Measurements from ENCODE around the gene CALN1. TPM values are rescaled to one million over a fixed set of nuclear protein-coding genes. Genes with fewer than 3 reads are reported as not detected.

The CALN1 gene
- total RNA-seq, 1 experiment from 2014 or later = 0.05 TPM

GRCh38 chr7:72325561-72325960, 86.6 kb downstream of the CALN1 start:
- ATAC-seq = no peak
- TF ChIP-seq TCF7L2 (IDR thresholded peaks at IDR 0.05; ENCODE audit: low read depth, low read length) = no peak
- TF ChIP-seq SIN3A (IDR thresholded peaks at IDR 0.05; ENCODE audit: borderline replicate concordance, insufficient read depth, low read depth, low read length) = no peak
- TF ChIP-seq POLR2AphosphoS5 (IDR thresholded peaks at IDR 0.05; ENCODE audit: low read depth, low read length) = no peak
- TF ChIP-seq REST (IDR thresholded peaks at IDR 0.05; ENCODE audit: insufficient read depth in 1 of 2, low read depth in 2 of 2, low read length in 1 of 2) = no peak
- TF ChIP-seq CTCF (IDR thresholded peaks at IDR 0.05) = no peak
- no peak overlapping the region for H3K4me3 ChIP-seq (ENCODE audit: low read depth in 2 of 2, low read length in 2 of 2)
- no TSS peak for BruUV-seq (replicated peaks)
- no peak overlapping the region for H3K27ac ChIP-seq (ENCODE audit: low read length)
- in situ Hi-C loops (cut with HindIII; ENCODE audit: low pct_unique_long_range_greater_than_20kb, low sequenced_read_pairs) = no loop called here
- H3K4me1 ChIP-seq (ENCODE audit: control insufficient read depth, insufficient read depth, low read length) = no peaks in the 10 kb centered on the region
- intact Hi-C loops (cut with micrococcal nuclease; ENCODE audit: unreplicated experiment) = no loop called here
- ChIA-PET POLR2A (no interaction called here), CTCF (no interaction called here)
- no peak for DNase-seq (ENCODE audit: low read depth, low spot score)
- H3K36me3 ChIP-seq (ENCODE audit: control insufficient read depth, insufficient read depth, low read length) = no peaks in the 10 kb centered on the region
- no peaks in the 10 kb centered on the region for H3K9me3 ChIP-seq (ENCODE audit: control insufficient read depth, insufficient read depth, low read depth, low read length)
- no peaks in the 10 kb centered on the region for H3K27me3 ChIP-seq (ENCODE audit: control insufficient read depth, insufficient read depth, low read length)

GRCh38 chr7:72321637-72322036, 90.5 kb downstream of the CALN1 start:
- DNase-seq (ENCODE audit: low read depth, low spot score) (no peak), ATAC-seq (no peak)
- TF ChIP-seq REST (IDR thresholded peaks at IDR 0.05; ENCODE audit: insufficient read depth in 1 of 2, low read depth in 2 of 2, low read length in 1 of 2) = no peak
- no peak for TF ChIP-seq CTCF (IDR thresholded peaks at IDR 0.05)
- no peak for TF ChIP-seq SIN3A (IDR thresholded peaks at IDR 0.05; ENCODE audit: borderline replicate concordance, insufficient read depth, low read depth, low read length)
- TF ChIP-seq POLR2AphosphoS5 (IDR thresholded peaks at IDR 0.05; ENCODE audit: low read depth, low read length) = no peak
- no peak for TF ChIP-seq TCF7L2 (IDR thresholded peaks at IDR 0.05; ENCODE audit: low read depth, low read length)
- H3K4me1 ChIP-seq (ENCODE audit: control insufficient read depth, insufficient read depth, low read length) = no peaks in the 10 kb centered on the region
- H3K36me3 ChIP-seq (ENCODE audit: control insufficient read depth, insufficient read depth, low read length) = no peaks in the 10 kb centered on the region
- H3K9me3 ChIP-seq (ENCODE audit: control insufficient read depth, insufficient read depth, low read depth, low read length) = no peaks in the 10 kb centered on the region
- BruUV-seq (replicated peaks) = no TSS peak
- in situ Hi-C loops (cut with HindIII; ENCODE audit: low pct_unique_long_range_greater_than_20kb, low sequenced_read_pairs) = no loop called here
- CTCF ChIA-PET = no interaction called here
- H3K4me3 ChIP-seq (ENCODE audit: low read depth in 2 of 2, low read length in 2 of 2) = no peak overlapping the region
- no peak overlapping the region for H3K27ac ChIP-seq (ENCODE audit: low read length)
- intact Hi-C loops (cut with micrococcal nuclease; ENCODE audit: unreplicated experiment) = no loop called here
- H3K27me3 ChIP-seq (ENCODE audit: control insufficient read depth, insufficient read depth, low read length) = peaks cover 6% of the 10 kb centered on the region
- POLR2A ChIA-PET = no interaction called here

Measured in Panc1 (cell line).